Astrocyte (in vitro differentiated cells and primary cell): ENCODE results near the gene SNIP1. TPM values are rescaled to one million over a fixed set of nuclear protein-coding genes. Genes with fewer than 3 reads are reported as not detected.

ENCODE experiments used
- DNase-seq: peaks from one replicate; pipeline ENCODE4 v3.0.0-alpha.2; 2010; ENCODE audit warnings: low read depth
- FAIRE-seq: peaks from 2 replicates; lab custom pipeline; 2011; peaks lifted over from hg19 to GRCh38; lab: Jason Lieb, UNC
- H2AFZ ChIP-seq: 2 replicates; pipeline ENCODE4 v1.6.0; 2012; ENCODE audit warnings: low read depth, low read length, inconsistent platforms
- H3K27ac ChIP-seq: 2 replicates; pipeline ENCODE4 v1.5.1; 2011; ENCODE audit warnings: low read depth, low read length, inconsistent platforms
- H3K27me3 ChIP-seq: 2 replicates; pipeline ENCODE4 v1.6.0; 2011; ENCODE audit warnings: low read length, inconsistent platforms; ENCODE audit not compliant: insufficient read depth
- H3K36me3 ChIP-seq: 2 replicates; pipeline ENCODE4 v1.5.1; 2011; ENCODE audit warnings: low read length, inconsistent platforms; ENCODE audit not compliant: insufficient read depth
- H3K4me1 ChIP-seq: 2 replicates; pipeline ENCODE4 v1.5.1; 2011; ENCODE audit warnings: low read length, inconsistent platforms; ENCODE audit not compliant: insufficient read depth
- H3K4me2 ChIP-seq: 2 replicates; pipeline ENCODE4 v1.6.0; 2012; ENCODE audit warnings: low read length, inconsistent platforms
- H3K4me3 ChIP-seq: 2 replicates; pipeline ENCODE4 v1.5.1; 2011; ENCODE audit warnings: low read depth, mild to moderate bottlenecking, low read length, inconsistent platforms; ENCODE audit not compliant: insufficient read depth
- H3K79me2 ChIP-seq: 2 replicates; pipeline ENCODE4 v1.6.0; 2012; ENCODE audit warnings: mild to moderate bottlenecking, low read length, inconsistent platforms; ENCODE audit not compliant: insufficient read depth
- H3K9ac ChIP-seq: 2 replicates; pipeline ENCODE4 v1.6.0; 2012; ENCODE audit warnings: mild to moderate bottlenecking, low read length, inconsistent platforms
- H3K9me3 ChIP-seq: 2 replicates; pipeline ENCODE4 v1.5.1; 2012; ENCODE audit warnings: low read depth, mild to moderate bottlenecking, low read length, inconsistent platforms; ENCODE audit not compliant: insufficient read depth
- H4K20me1 ChIP-seq: 2 replicates; pipeline ENCODE4 v1.6.0; 2012; ENCODE audit warnings: low read length, inconsistent platforms; ENCODE audit not compliant: insufficient read depth
- H3K27ac Mint-ChIP-seq: one replicate; pipeline ENCODE4 v1.8.0; 2021; ENCODE audit warnings: mild to moderate bottlenecking, mixed read lengths; ENCODE audit not compliant: unreplicated experiment
- H3K27me3 Mint-ChIP-seq: one replicate; pipeline ENCODE4 v1.8.0; 2021; ENCODE audit warnings: low read depth, mixed read lengths; ENCODE audit not compliant: unreplicated experiment
- H3K36me3 Mint-ChIP-seq: one replicate; pipeline ENCODE4 v1.8.0; 2021; ENCODE audit warnings: low read depth, mixed read lengths; ENCODE audit not compliant: unreplicated experiment
- H3K4me1 Mint-ChIP-seq: one replicate; pipeline ENCODE4 v1.8.0; 2021; ENCODE audit warnings: low read depth, mixed read lengths; ENCODE audit not compliant: unreplicated experiment
- H3K4me3 Mint-ChIP-seq: one replicate; pipeline ENCODE4 v1.8.0; 2021; ENCODE audit warnings: mild to moderate bottlenecking, moderate library complexity, mixed read lengths; ENCODE audit not compliant: unreplicated experiment
- H3K9me3 Mint-ChIP-seq: one replicate; pipeline ENCODE4 v1.8.0; 2021; ENCODE audit warnings: mild to moderate bottlenecking, mixed read lengths; ENCODE audit not compliant: unreplicated experiment
- EZH2 ChIP-seq: IDR thresholded peaks from 2 replicates; pipeline ENCODE4 v1.6.1; 2012; ENCODE audit warnings: mild to moderate bottlenecking, low read length, inconsistent platforms; ENCODE audit not compliant: insufficient read depth
- total RNA-seq: library from RNA; stranded (reverse); gene quantifications from 2 replicates; pipeline ENCODE4 v1.2.1, GENCODE V29; 2021
- TF ChIP-seq, protein P1 (sequence below): IDR thresholded peaks from 2 replicates; pipeline ENCODE4 v1.5.1; 2011; ENCODE audit warnings: low read depth, mild to moderate bottlenecking, inconsistent platforms, low read length, moderate library complexity; ENCODE audit not compliant: insufficient read depth

The SNIP1 gene
- total RNA-seq, 1 donor from 2014 or later = 17.4 TPM

DNA sequence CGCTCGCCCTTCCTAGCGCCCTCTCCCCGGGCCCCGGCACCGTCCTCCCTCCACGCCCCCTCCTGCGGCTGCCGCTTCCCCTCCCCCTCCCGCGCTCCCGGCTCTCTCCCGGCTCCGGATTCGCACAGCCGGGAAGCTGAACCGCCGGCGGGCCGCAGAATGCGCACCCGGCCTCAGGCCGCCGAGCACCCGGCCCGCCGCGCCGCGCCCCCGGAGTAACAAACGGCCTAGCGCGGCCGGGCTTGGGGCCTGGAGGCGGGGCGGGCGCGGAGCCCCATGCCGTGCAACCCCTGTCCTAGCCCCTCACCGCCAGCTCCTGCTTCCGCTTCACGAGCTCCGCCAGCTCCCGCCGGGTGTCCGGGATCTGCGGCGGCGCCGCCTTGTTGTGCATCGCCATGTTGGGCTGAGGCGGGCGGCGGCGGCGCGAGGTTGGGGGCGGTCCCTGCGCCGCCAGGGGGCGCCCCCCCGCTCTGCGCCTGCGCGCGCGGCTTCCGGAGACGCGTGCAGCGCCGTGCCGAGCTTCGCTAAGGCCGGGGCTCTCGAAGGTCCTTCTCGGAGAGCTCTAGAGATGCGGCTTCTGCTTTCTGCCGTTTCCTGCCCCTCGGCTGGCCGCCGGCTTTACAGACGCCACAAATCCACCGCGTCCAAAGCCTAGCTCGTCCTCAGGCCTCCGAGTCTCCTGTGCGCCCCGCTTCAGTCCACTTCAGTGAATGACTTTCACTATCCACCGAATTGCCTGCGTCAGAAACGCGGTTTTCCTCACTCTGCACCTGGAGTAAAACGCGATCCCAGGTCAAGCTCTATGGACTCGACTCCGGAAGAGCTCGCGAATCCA, 39.5 kb downstream of the SNIP1 start, which contains the start of gene MEAF6:
Gene MEAF6, minus strand, starts transcription at position 417 of the 835 bp plus-strand sequence. Its CDS starts 20 bp downstream, at position 397.
- Histone ChIP-seq H4K20me1 (peaks cover 14% of the 10 kb centered on the region), H3K4me2 (peak within 1 kb of the TSS; percentile 91), H3K4me3 (peak within 1 kb of the TSS; percentile 85), H3K9me3 (no peaks in the 10 kb centered on the region), H3K79me2 (peaks cover 33% of the 10 kb centered on the region), H2AFZ (peak within 1 kb of the TSS; percentile 98), H3K27ac (peak within 1 kb of the TSS; percentile 92), H3K9ac (peak within 1 kb of the TSS; percentile 92), H3K36me3 (peaks cover 17% of the 10 kb centered on the region), H3K27me3 (no peaks in the 10 kb centered on the region), H3K4me1 (peaks cover 13% of the 10 kb centered on the region)
- TF ChIP-seq, protein P1, sequence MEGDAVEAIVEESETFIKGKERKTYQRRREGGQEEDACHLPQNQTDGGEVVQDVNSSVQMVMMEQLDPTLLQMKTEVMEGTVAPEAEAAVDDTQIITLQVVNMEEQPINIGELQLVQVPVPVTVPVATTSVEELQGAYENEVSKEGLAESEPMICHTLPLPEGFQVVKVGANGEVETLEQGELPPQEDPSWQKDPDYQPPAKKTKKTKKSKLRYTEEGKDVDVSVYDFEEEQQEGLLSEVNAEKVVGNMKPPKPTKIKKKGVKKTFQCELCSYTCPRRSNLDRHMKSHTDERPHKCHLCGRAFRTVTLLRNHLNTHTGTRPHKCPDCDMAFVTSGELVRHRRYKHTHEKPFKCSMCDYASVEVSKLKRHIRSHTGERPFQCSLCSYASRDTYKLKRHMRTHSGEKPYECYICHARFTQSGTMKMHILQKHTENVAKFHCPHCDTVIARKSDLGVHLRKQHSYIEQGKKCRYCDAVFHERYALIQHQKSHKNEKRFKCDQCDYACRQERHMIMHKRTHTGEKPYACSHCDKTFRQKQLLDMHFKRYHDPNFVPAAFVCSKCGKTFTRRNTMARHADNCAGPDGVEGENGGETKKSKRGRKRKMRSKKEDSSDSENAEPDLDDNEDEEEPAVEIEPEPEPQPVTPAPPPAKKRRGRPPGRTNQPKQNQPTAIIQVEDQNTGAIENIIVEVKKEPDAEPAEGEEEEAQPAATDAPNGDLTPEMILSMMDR = peak; percentile 38
- TF ChIP-seq EZH2 = no peak
- Mint-ChIP-seq H3K9me3 (no peaks in the 10 kb centered on the region), H3K4me1 (peaks cover 8% of the 10 kb centered on the region), H3K4me3 (peak within 1 kb of the TSS; percentile 96), H3K27me3 (no peaks in the 10 kb centered on the region), H3K36me3 (peaks cover 2% of the 10 kb centered on the region), H3K27ac (peak within 1 kb of the TSS; percentile 99)
- DNase-seq = peak; percentile 58
- no peak for FAIRE-seq

- no peak for FAIRE-seq
- Mint-ChIP-seq H3K27ac (peak overlapping the region; percentile 84), H3K4me1 (peaks cover 8% of the 10 kb centered on the region), H3K4me3 (peak overlapping the region; percentile 96), H3K9me3 (no peaks in the 10 kb centered on the region), H3K27me3 (no peaks in the 10 kb centered on the region), H3K36me3 (peaks cover 1% of the 10 kb centered on the region)
- Histone ChIP-seq H3K4me2 (peak overlapping the region; percentile 91), H3K27ac (peak overlapping the region; percentile 92), H3K4me3 (peak overlapping the region; percentile 85), H4K20me1 (peaks cover 20% of the 10 kb centered on the region), H3K9ac (peak overlapping the region; percentile 92), H2AFZ (no peak overlapping the region), H3K36me3 (peaks cover 20% of the 10 kb centered on the region), H3K4me1 (peaks cover 13% of the 10 kb centered on the region), H3K27me3 (no peaks in the 10 kb centered on the region), H3K9me3 (no peaks in the 10 kb centered on the region), H3K79me2 (peaks cover 36% of the 10 kb centered on the region)
- DNase-seq = no peak
- no peak for TF ChIP-seq EZH2
- TF ChIP-seq, protein P1 = no peak
These were observed 40.2 kb downstream of the SNIP1 start for GRCh38 chr1:37513795-37514349.
